Neuron (in vitro differentiated cells): ENCODE results near the gene RPA1.

Source experiments
- H2AFZ ChIP-seq: one replicate; pipeline ENCODE4 v1.6.1; 2013; ENCODE audit warnings: low read depth, mild to moderate bottlenecking, inconsistent platforms, low read length, moderate library complexity
- H3K27me3 ChIP-seq: one replicate; pipeline ENCODE4 v1.6.1; 2013; ENCODE audit warnings: low read length; ENCODE audit not compliant: insufficient read depth
- H3K36me3 ChIP-seq: one replicate; pipeline ENCODE4 v1.6.1; 2013; ENCODE audit warnings: low read length; ENCODE audit not compliant: insufficient read depth
- H3K4me1 ChIP-seq: one replicate; pipeline ENCODE4 v1.6.1; 2013; ENCODE audit warnings: low read length; ENCODE audit not compliant: insufficient read depth
- H3K4me3 ChIP-seq: 2 replicates; pipeline ENCODE4 v1.5.1; 2013; ENCODE audit warnings: mild to moderate bottlenecking, low read length, moderate library complexity
- H3K9me3 ChIP-seq: one replicate; pipeline ENCODE4 v1.6.1; 2013; ENCODE audit warnings: low read length

The RPA1 gene

DNA sequence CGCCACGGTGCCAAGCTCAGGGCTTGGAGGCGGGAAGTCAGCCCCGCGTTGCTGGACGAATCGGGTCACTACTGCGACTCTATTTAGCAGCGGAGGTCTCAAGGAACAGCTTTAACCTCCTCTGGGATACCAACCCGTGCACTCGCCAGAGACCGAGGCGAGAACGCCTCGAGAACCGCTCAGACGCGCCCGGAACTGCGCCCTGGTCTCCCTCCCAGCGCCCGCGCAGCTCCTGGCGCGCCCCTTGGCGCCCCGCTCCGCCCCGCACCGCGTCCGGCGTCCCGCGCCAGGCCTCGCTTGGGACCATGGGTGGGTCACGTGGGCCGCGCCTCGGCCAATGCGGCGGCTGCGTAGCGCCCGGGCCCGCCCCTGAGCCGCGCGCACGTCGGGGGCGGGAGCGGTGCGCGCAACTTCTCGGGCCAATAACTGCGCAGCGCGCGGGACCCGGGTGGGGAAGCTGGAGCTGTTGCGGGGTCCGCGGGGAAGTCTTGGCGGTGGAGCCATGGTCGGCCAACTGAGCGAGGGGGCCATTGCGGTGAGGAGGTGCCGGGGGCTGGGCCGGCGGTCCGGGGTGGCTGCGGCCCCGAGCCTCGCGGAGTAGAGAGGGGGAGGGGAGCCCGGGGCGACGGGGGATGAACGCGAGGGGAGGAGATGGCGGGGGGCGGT lies at the start of gene RPA1, which contains the start of gene SMYD4:
Gene RPA1 (plus strand): TSS at position 414 of the 666 bp plus-strand sequence. CDS start 89 bp downstream, at position 503.
Gene SMYD4 (minus strand): TSS at position 311 of the 666 bp plus-strand sequence. CDS start 1,908 bp downstream, outside the sequence.
- Histone ChIP-seq H3K36me3 (peaks cover 28% of the 10 kb centered on the region), H3K4me3 (peak within 1 kb of the TSS; percentile 92), H3K9me3 (no peaks in the 10 kb centered on the region), H2AFZ (peak within 1 kb of the TSS; percentile 95), H3K27me3 (no peaks in the 10 kb centered on the region), H3K4me1 (peaks cover 7% of the 10 kb centered on the region)

GRCh38 chr17:1782171-1782567 lies 47.6 kb upstream of the RPA1 start:
- Histone ChIP-seq H3K27me3 (no peaks in the 10 kb centered on the region), H3K4me1 (no peaks in the 10 kb centered on the region), H3K36me3 (peaks cover 68% of the 10 kb centered on the region), H3K4me3 (no peak overlapping the region), H2AFZ (no peak overlapping the region), H3K9me3 (no peaks in the 10 kb centered on the region)

- H3K36me3 ChIP-seq, result peaks cover 64% of the 10 kb centered on the region
- H3K27me3 ChIP-seq, result no peaks in the 10 kb centered on the region
- H3K4me3 ChIP-seq, result no peak overlapping the region
- H3K4me1 ChIP-seq, result no peaks in the 10 kb centered on the region
- no peaks in the 10 kb centered on the region for H3K9me3 ChIP-seq
- H2AFZ ChIP-seq, result no peak overlapping the region
Measured at GRCh38 chr17:1783271-1783670, 46.5 kb upstream of the RPA1 start.

DNA sequence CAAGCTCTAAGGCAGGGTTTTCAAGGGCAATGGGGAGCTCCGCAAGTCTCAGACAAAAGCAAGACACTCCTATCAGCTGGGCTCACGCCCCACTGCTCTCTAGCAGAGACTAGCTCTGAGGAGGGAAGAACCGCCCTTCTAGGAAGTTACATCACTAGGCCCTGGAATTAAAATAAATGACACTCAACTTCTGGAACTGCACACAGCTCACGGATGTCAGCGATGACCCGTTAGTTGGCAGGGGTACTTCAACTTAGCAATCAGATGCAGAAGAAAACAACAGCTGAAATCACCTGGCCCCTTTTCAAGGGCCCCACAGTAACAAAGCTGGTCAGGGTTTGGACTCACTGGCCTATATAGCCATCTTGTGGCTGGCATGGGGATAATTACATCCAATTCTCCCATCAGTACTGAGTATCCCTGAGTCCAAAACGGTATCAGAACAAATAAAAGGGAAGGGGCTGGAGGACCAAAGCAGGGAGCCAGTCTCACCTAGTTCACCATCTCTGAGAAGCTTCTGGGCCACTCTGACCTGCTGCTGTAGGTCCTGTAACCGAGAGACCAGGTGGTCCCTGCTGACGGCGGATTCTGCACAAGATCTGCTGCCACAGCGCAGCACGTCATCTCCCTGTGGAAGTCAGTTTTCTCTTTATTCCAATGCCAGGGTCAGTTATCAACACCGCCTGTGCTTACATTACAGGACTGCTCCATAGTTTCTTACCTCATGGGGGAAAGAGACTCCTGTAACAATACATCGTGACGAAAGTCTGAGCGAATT lies 45.8 kb upstream of the RPA1 start:
- Histone ChIP-seq H3K36me3 (peaks cover 59% of the 10 kb centered on the region), H3K27me3 (no peaks in the 10 kb centered on the region), H3K4me3 (no peak overlapping the region), H3K4me1 (no peaks in the 10 kb centered on the region), H3K9me3 (no peaks in the 10 kb centered on the region), H2AFZ (no peak overlapping the region)

DNA sequence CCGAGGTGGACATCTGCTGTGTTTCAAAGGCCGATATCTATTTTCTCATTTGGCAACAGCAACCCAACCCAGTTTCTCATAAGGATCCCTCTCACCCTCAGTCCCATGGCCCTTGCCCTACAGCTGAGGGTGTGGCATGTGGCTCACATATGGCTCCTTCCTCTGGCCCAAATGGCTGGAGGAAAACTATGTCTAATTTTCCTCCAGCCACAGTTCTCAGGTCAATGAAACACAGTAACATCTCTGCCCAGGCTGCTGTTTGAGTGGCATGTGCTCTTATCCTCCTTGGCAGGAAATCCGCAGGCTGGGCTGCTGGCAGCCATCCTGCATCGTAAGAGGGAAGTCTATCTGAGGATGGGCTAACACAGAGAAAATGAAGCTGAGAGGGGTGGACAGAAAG lies 43.9 kb upstream of the RPA1 start:
- Histone ChIP-seq H3K9me3 (no peaks in the 10 kb centered on the region), H3K27me3 (no peaks in the 10 kb centered on the region), H3K36me3 (peaks cover 54% of the 10 kb centered on the region), H2AFZ (no peak overlapping the region), H3K4me3 (no peak overlapping the region), H3K4me1 (no peaks in the 10 kb centered on the region)

GRCh38 chr17:1786708-1787107 lies 43.1 kb upstream of the RPA1 start:
- Histone ChIP-seq H2AFZ (no peak overlapping the region), H3K27me3 (no peaks in the 10 kb centered on the region), H3K4me3 (no peak overlapping the region), H3K36me3 (peaks cover 48% of the 10 kb centered on the region), H3K9me3 (no peaks in the 10 kb centered on the region), H3K4me1 (no peaks in the 10 kb centered on the region)

GRCh38 chr17:1787301-1787902 lies 42.4 kb upstream of the RPA1 start:
- Histone ChIP-seq H2AFZ (no peak overlapping the region), H3K27me3 (no peaks in the 10 kb centered on the region), H3K9me3 (no peaks in the 10 kb centered on the region), H3K4me1 (no peaks in the 10 kb centered on the region), H3K4me3 (no peak overlapping the region), H3K36me3 (peaks cover 43% of the 10 kb centered on the region)

DNA sequence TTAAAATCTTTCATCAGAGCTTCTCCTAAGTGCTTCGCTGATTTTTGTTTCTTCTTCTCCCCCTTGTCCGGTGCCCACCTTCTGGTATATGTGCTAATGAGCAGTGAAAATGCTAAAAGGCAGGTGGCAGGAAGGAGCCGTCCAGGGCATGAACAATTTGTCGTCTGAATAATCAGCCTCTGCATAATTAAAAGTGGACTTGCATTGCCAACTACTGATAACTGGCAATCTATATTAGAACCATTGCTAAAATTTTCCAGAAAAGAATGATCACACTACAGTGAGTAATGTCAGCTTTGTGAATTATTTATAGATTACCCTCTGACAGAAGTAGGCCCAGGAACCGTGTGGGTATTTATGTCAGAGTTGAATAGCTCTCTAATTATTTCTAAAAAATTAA lies 39.9 kb upstream of the RPA1 start:
- Histone ChIP-seq H3K4me3 (no peak overlapping the region), H3K4me1 (no peaks in the 10 kb centered on the region), H3K36me3 (peaks cover 26% of the 10 kb centered on the region), H2AFZ (no peak overlapping the region), H3K9me3 (no peaks in the 10 kb centered on the region), H3K27me3 (no peaks in the 10 kb centered on the region)

GRCh38 chr17:1792495-1793446 lies 37.0 kb upstream of the RPA1 start:
- Histone ChIP-seq H3K4me3 (no peak overlapping the region), H3K36me3 (peaks cover 13% of the 10 kb centered on the region)

DNA sequence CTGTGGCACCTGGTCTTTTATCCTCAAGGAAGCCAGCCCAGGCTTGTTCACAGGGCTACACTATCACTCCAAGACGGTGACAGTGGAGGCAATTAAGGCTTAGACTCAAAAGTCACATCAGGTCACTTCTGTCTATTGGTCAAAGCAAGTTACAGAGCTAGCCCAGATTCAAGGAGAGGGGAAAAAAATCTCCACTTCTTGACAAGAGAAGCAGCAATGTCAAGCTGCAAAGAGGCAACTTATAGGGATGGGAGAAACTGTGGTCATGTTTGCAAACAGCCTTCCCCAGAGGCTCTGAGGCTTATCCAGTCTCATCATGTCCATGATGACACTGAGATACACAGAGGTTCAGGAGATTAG lies 36.4 kb upstream of the RPA1 start:
- Histone ChIP-seq H3K4me1 (no peaks in the 10 kb centered on the region), H2AFZ (no peak overlapping the region), H3K4me3 (no peak overlapping the region), H3K36me3 (peaks cover 17% of the 10 kb centered on the region), H3K27me3 (no peaks in the 10 kb centered on the region), H3K9me3 (no peaks in the 10 kb centered on the region)

More at GRCh38 chr17:1792495-1793446, 37.0 kb upstream of the RPA1 start:
- Histone ChIP-seq H3K9me3 (no peaks in the 10 kb centered on the region), H2AFZ (no peak overlapping the region), H3K27me3 (no peaks in the 10 kb centered on the region), H3K4me1 (no peaks in the 10 kb centered on the region)

DNA sequence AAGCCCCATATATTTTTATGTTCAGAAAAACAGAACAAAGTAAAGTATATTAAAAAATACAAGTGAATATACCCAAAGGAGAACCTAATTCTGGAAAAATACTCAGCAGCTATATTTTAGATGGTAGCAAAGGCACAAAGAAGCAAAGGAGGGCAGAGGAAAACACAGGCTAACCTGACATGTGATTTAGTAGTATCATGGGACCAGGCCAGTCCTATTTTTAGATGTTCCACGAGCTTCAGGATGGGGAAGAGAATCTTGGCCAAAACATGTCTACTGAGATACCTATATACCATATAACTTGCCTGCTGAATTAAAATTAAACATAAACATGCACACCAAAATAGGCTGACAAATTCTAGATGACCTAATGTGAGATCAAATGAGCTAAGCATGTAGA lies 33.0 kb upstream of the RPA1 start:
- Histone ChIP-seq H2AFZ (no peak overlapping the region), H3K4me1 (no peaks in the 10 kb centered on the region), H3K27me3 (no peaks in the 10 kb centered on the region), H3K36me3 (peaks cover 35% of the 10 kb centered on the region), H3K4me3 (no peak overlapping the region), H3K9me3 (no peaks in the 10 kb centered on the region)

DNA sequence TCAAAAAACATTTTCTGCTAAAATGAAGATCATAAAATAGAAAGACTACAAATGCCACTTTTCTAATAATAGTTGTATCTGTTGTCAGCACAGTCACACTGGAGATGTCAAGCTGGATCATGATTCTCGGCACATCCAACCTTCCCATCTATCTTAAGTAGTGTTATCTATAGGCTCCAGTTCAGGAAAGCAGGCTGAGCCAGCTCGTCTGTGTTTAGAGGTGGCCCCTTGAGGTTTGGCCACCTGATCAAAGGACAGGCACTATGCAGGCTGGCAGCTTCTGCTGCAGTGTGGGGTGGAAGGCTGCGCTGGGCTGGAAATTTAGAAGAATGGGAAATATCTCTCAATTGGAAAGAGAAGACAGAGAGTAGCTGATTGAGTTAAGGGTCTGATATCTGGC lies 32.5 kb upstream of the RPA1 start:
- Histone ChIP-seq H3K4me3 (no peak overlapping the region), H3K27me3 (no peaks in the 10 kb centered on the region), H3K4me1 (no peaks in the 10 kb centered on the region), H2AFZ (no peak overlapping the region), H3K9me3 (no peaks in the 10 kb centered on the region), H3K36me3 (peaks cover 39% of the 10 kb centered on the region)
